ENCODE measurements around the gene SPTSSB. TPM values are rescaled to one million over a fixed set of nuclear protein-coding genes. Genes with fewer than 3 reads are reported as not detected.

Gene SPTSSB
- polyA plus RNA-seq, 10 donors, result 0.32 to 2.5 (median 0.61) TPM

DNA sequence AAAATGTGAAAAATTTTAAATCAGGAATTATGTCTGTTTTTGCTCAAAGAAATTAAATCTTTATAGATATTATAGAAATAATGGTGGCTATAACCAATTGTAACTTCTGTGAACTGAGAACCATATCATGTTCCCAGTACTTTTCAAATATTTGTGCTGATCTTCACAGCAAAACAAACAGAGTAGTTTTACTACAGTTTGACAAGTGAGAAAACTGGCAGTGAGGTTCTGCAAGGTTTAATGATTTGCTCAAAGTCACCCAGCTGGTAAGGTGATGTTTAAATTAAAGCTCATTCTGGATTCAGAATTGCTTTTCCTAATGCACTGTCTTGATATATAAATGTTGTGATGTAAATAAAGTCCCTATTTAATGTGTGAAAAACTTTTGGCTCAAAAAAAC is 22.0 kb upstream of the SPTSSB start:
- DNase-seq, result no peak

DNA sequence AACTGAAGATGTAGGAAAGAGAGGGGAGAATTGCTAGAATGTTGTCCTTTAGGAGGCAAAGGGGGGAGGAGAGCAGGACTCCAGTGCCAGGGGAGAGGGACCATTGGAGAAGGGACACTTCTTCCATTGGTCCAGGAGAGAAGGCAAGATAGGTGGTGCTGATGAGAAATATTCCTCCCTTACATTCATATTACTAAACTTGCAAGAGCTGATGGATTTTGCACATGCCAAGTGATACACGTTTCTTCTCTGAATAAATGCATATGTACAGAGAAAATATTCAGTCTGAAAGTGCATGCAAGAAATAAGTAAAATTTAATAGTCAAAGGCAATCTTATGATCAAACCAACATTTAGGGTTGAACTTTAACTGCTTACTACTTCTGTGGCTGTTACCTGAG is 21.5 kb upstream of the SPTSSB start:
- DNase-seq, result no peak

DNA sequence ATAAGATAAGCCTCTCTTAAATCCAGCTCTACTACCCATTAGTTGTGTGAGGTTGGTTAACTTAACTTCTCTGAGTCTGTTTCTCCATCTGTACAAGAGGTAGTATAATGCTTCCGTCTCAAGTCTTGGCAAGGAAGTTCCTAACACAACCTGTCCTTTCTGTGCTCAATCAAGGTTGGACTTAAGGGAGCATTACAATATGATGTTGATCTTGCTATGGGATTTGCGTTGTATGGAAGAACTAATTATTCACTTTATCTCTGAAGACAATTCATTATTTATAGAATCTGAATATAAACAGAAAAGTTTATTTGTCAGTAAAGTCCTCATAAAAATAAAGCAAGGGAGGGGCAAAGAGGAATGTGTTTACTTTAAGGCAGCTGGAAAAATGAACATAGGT is 18.9 kb upstream of the SPTSSB start:
- DNase-seq, result no peak

DNA sequence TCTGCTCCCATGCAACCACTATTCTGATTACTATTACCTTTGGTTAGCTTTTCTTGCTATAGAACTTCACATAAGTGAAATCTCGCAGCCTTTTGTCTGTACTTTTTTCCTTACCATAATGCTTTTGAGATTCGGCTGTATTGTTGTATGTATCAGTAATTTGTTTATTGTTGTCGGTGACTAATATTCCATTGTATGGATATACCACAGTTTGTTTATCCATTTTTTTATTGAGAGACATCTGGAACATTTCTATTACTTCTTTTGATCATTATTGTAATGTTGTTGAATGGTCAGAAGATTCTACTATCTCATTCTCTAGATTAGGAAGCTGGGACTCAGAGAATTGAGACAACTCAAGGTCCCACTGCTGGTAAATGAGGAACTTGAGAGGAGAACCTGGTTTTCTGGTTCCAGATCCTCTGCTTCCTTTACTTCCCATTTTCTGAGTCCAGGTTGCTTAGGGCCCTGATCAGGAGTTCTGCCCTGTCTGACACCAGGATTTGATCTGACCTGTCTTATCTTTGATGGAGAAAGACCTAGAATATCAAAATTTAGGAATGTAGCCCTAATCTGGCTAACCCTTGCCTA is 18.2 kb upstream of the SPTSSB start:
- no peak for DNase-seq

DNA sequence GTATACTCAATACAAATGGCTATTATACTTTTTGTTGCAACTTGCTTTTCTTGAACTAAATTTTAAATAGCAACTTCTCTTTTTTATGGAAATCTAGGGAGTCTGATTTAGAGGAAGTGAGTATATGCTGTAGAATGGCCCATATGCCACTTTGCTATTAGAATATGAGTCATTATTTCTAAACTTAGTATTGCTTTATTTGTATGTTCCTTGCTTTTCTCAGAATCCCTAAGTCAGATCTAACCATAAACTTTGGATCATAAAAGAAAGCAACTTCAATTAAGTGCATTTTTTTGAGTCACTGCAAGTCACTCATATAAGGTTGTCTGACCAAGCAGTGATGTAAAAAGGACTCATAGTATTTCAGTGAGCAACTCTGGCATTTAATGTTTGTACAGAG is 17.5 kb upstream of the SPTSSB start:
- DNase-seq, result no peak

DNA sequence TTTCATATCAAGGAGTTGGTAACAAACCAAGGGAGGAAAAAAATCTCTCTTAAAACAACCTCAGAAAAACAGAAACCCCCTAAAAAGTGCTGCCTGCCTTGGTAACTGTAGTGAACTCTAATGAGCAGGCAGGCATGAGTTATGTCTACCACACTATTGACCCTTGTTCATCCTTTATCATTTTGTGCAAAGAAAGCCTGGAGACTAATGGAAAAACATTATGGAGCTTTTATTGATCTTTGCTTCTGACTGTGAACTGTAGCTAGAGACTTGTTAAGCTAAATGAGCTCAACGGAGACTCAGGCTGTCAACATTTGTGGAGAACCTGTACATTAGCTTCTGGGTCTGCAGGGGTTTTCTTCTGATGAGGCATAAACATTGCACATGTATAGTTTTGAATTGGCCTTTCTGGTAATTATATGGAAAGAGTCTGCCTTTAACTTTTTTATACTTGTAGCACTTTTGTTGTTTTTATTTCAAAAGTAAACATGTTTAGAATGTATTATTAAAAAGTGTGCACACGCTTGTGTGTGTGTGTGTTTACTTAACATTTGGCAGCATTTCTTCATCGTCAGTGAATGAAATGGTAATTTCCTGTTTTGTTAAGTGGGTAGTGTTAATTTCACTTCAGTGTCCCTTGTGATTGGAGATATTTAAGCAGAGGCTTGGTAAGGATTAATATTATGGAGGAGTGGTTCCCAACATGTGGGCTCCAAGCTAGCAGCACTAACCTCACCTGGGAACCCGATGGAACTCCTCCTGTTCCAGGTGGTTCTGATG is 15.9 kb upstream of the SPTSSB start:
- DNase-seq, result no peak

DNA sequence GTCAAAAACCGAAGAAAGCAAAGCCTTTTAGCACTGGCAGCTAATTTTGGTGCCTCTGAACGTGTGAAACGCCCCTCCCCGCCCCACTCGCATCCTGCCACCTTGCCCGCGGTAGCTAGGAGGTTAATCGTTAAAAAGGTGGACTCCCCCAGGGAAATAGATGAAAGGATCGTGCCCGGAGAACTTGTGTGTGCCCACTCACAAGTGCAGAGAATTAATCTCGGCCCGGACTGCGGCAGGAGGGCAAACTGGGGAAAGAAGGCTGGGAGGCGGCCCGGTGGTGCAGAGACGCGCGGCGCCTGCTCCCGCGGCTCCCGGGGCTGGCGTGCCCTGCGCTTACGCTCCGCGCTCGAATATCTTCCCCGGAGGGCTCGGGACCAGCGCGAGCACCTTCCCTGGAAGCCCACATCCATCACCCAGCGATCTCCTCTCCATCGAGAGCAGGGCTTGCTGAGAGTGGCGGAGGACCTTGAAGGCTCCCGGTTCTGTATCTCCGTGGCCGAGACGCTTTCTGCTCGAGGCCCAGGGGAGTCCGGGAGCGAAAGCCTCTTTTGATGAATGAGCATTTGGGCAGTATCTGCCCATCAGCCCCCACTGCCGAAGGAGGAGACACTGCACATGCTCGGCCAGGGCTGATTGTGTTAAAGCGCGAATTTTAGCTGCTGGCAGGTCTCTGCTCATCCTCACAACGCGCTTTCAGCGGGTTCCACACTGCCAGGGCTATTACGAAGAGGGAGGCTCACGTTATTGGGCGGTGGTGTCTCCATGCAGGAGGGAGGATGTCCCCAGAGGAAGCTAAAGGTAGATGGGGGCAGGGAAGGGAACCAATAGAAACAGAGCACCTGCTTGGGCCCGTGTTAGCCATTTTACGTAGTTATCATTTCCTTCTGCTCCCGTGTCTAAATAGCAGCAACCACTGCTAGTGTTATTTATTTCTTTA is 1.3 kb upstream of the SPTSSB start:
- peak in 2 of 3 donors; percentile 11 to 55 for DNase-seq

DNA sequence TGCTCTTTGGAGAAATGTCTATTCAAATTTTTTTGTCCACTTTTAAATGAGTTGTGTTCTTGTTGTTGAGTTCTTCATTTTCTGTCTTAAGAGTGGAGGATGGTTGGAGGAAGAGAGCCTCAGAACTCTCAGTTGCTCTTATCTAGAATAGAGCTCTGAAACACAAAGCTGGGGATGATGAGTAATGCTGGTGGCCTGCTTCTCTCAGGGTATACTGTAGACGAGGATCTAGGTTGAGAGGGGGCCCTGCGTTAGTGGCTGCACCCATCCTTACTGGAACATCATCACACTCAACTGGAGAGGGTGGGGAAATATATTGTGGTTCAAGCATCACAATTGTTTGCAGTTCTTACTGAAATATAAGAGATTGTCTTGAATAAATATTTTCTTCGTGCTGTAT is 1.8 kb downstream of the SPTSSB start:
- no peak for DNase-seq

DNA sequence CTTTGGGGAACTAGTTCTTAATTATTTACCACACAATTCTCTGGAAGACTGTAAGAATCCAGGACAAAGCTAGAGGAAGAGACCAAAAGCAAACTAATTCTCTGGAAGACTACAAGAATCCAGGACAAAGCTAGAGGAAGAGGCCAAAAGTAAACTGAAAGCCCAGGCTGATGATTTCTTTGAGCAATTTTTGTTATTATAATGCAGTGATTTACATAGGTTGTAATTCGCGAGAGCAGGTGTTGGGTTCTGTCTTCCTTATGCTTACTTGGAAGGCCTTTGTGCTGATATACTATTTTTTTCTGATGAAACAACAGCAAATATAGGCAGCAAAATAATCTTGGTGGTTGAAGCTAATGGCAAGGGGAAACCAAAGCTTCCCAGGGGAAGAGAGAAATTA is 5.2 kb downstream of the SPTSSB start:
- DNase-seq, result no peak

DNA sequence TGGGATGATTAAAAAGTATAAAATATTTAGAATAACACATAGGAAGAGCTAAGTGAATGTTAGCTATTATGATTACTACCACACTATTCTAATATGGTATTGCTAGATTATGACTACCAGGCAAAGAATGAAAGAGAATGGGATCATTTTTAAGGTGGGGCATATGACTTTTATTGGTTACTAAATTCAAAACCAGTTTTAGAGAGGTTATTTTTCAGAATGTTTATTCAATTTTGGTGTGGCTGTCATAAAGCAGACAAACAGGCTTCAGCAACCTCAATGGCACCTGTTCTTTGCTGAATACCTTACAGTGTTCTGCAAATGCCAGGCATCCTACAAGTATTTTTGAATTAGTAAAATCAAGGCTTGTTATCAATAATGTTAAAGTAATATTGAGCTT is 12.8 kb downstream of the SPTSSB start:
- no peak for DNase-seq

DNA sequence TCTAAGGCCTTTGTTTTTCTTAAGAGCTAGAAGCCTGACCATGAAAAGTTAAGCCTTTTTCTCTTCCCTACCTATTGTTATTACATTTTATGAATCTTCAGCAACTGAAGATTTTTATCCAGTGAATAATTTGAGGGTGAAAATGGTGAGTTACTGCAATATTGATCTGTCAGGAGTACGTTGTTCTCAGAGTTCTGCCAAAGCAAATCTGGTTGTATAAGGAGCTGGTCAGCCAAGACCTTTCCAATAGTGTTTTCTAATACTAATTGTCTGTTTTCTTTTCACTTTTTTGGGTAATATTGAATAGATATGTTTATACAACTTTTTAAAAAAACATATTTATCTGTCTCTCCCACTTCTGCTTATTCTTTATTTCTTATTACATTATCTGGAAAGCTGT is 15.0 kb downstream of the SPTSSB start:
- no peak for DNase-seq

DNA sequence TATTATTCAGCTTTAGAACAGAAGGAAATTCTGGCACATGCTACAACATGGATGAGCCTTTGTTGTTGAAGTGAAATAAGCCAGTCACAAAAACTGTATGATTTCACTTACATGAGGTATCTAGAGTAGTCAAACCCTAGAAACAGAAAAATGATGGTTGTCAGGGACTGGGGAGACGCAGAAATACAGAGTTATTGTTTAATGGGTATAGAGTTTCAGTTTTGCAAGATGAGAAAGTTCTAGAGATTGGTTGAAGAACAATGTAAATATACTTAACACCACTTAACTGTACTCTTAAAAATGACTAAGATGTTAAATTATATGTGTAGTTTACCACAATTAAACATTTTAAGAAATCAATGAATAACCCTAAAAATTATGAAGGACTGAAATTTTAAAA is 15.8 kb downstream of the SPTSSB start:
- DNase-seq, result no peak

DNA sequence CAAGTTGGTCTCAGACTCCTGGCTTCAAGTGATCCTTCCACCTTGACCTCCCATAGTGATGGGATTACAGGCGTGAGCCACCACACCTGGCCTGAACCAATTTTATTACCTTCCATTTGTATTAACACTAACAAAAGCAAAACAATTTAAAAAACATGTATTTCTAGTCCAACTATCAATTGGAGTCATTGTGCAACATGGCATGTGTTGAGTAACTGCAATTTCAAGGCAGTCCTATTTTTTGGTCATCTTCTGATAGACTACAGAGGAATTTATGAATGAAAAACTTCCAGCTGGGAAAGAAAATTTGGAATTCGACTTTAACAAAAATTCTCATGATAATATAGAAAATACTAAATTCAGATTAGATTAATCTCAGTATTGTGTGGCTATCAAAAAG is 16.8 kb downstream of the SPTSSB start:
- no peak for DNase-seq

DNA sequence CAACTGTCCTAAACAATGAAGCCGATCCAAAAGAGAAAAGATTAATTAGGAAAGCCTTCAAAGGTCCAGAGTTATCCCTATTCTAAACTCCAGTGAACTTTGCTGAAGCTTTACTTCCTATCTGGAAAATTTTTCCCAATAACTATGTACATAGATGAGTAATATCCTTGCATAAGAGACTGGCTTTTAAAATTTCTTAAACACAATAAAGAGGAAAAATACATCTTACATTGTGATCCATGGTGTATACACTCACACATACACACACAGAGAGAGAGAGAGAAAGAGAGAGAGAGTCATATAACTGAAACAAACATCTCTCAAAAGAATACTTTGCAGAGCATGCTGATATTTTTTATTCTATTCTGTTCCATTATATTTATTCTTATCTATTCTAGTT is 20.0 kb downstream of the SPTSSB start:
- DNase-seq, result no peak

DNA sequence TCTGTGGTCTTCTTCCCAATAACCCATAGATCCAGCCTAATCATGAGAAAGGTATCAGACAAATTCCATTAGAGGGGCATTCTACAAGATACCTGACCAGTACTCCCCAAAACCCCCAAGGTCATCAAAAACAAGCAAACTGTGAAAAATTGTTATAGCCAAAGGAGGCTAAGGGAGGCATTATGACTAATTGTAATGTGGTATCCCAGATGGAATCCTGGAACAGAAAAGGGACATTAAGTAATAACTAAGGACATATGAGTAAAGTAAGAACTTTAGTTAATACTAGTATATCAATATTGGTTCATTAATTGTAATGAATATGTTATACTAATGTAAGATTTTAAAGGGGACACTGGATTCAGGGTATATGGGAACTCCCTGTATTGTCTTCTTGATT is 20.4 kb downstream of the SPTSSB start:
- DNase-seq, result no peak

DNA sequence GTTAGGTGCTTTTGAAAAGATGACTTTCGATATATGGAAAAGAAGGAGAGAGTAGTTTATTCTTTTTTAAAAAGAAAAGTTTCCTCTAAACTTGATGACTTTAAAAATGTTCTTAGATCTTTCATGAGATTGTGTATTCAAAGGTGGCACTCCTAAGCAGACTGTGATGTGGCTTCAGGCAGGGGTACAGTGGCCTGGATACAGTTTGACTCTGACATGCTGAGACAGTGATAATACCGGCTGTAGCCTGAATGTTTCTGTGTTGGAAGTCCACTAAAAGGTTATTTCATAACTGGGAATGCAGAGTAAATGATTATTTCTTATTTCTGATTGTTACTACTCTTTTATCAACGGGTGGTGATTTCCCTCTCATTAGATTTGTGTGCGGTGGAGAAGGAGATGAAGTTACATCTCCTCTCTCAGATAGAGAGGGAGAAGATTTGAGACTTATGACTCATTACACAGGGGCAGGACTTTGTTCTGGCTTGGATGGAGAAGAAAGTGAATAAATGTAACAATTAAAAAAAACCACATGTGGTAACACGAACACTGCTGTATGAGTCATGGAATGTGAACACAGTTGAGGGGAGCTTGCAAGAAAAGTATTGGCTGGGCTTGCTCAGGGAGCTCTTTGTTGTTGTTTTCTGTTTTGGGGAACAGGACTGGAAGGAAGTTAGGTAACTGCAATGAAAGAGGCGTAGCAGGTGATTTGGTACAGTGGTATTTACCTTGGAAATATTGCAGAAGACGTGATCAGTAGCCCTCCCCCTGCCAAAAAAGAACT is 21.6 kb downstream of the SPTSSB start:
- peak in 2 of 3 donors; percentile 5 to 77 for DNase-seq

DNA sequence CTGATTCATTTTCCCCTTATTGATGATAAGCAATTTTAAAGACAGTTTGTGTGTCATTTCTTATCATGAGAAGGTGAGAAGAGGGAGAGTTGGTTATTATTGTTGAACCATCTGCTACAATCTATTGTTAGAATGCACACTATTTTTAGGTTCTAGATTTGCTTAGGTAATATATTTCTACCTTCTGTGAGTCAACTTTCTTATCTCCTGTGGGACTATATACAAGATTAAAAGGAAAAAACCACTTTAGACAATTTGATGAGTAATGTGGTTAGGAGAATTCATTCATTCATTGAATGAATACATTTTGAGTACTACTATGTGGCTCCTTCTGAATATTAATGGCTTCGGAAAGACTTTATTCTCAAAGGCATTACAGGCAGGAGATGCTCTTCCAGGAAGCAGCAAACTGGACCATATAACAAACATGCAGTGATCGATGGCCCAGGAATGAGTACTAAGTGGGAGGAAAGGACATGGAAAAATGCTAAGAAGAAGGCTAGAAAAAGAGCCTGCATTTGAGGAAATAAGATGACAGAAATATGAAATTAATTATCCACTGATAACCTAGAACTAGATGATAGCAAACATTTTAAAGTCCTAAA is 22.4 kb downstream of the SPTSSB start:
- no peak for DNase-seq

DNA sequence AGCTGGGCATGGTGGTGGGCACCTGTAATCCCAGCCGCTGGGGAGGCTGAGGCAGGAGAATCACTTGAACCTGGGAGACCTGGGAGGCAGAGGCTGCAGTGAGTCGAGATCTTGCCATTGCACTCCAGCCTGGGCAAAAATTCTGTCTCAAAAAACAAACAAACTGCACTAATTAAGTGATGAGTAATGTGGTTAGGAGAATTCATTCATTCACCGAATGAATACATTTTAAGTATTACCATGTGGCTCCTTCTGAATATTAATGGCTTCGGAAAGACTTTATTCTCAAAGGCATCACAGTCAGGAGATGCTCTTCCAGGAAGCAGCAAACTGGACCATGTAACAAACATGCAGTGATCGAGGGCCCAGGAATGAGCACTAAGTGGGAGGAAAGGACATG is 23.6 kb downstream of the SPTSSB start:
- no peak for DNase-seq

DNA sequence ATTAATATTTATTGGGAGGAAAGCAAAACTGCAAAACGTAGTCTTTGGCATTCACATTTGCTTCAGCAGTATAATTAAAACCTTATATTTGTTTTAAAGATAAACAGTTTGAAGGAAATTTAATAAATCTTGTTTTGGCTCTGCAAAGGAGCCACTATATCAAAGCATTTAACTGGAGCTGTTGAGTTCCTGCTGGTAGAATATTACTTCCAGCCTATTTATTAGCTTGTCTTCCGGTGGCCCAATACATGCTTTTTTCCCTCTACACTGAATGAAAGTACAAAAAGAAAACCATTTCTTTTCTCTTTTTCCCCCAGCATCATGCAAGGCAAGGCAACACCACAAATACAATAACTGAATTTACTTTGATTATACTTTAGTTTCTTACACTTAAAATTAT is 26.3 kb downstream of the SPTSSB start:
- no peak for DNase-seq

DNA sequence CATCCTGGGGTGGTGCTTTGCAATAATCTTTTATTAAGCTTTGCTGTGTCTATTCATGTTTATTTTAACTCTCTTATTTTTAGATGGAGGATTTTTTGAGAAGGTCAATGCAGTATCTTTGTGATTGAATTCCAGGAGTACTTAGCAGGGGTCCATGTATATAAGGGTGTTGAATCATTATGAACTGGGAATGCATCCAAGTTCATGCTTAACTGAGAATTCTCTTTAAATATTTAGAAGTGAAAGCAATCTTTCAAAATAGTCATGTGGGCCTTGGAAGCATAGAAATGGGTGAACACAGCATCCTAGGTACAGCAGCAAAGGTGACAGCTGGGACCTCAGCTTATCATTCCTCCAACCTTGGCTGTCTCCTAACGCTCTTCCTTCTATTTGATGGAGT is 27.3 kb downstream of the SPTSSB start:
- DNase-seq, result no peak

DNA sequence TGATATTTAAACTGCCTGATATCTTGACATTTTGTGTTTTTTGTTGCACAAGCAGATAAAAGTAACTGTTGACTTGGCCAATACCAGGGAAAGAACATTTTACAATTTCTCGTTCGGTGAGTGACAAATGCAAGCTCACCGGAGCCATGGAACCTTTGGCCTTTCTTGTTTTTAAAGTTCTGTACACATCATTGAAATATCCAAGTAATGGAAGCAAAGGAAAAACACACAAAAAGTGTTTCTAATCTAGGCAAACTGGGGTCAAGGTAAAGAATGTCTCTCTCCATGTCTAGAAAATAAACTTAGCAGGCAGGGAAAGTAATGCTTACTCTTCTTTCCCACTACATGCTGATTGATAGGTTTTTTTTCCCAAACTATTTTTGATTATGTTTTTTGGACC is 27.8 kb downstream of the SPTSSB start:
- no peak for DNase-seq

DNA sequence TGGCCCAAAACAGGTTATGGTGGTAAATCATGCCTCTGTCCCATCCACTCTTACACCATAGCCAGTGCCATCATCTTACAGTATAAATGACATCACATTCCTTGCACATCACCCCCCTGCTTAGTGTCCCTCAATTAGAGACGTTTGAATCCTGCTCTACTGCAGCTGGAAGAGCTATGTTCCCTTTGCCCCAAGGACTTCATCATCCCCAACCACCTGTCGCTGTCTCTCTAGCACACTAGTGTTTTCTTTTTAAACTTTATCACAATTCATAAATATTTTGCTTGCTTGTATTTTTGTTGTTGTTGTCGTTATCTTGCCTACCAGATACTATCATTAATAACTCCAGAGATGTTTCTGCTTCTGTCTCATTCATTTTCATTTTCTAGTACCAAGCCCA is 28.7 kb downstream of the SPTSSB start:
- DNase-seq, result no peak
